Activated B cell treated with CpG ODN at 0.5 μM for 24 hours (primary cell): Measurements from ENCODE around the gene SPAG9. TPM values are rescaled to one million over a fixed set of nuclear protein-coding genes. Genes with fewer than 3 reads are reported as not detected.

Experiments
- ATAC-seq: fragments of 200-7000 bp; cut with Tn5 transposase; one replicate; pipeline ENCODE4 v1.10.0; 2021; ENCODE audit warnings: low read depth, mild to moderate bottlenecking, moderate library complexity
- CTCF ChIA-PET: fragments of 350-600 bp; sonication (Branson Sonifier 250); formaldehyde crosslinking; loops from one replicate; lab custom pipeline; 2021; ENCODE audit warnings: antibody characterized with exemption; lab: Charles Lee
- POLR2A ChIA-PET: fragments of 350-600 bp; sonication (Branson Sonifier 250); formaldehyde crosslinking; loops from one replicate; lab custom pipeline; 2021; ENCODE audit warnings: antibody characterized with exemption; lab: Charles Lee
- DNase-seq: peaks from one replicate; pipeline ENCODE4 v3.0.0; 2022
- H3K27ac Mint-ChIP-seq: one replicate; pipeline ENCODE4 v1.8.0; 2020; ENCODE audit warnings: mixed read lengths
- H3K27me3 Mint-ChIP-seq: one replicate; pipeline ENCODE4 v1.8.0; 2021; ENCODE audit warnings: mixed read lengths
- H3K36me3 Mint-ChIP-seq: one replicate; pipeline ENCODE4 v1.8.0; 2021; ENCODE audit warnings: low read depth, mixed read lengths
- H3K4me1 Mint-ChIP-seq: one replicate; pipeline ENCODE4 v1.8.0; 2021; ENCODE audit warnings: mixed read lengths
- H3K4me3 Mint-ChIP-seq: one replicate; pipeline ENCODE4 v1.8.0; 2020; ENCODE audit warnings: mild to moderate bottlenecking, mixed read lengths
- H3K9me3 Mint-ChIP-seq: one replicate; pipeline ENCODE4 v1.8.0; 2020; ENCODE audit warnings: mixed read lengths
- intact Hi-C: fragments of 100-400 bp; cut with micrococcal nuclease; formaldehyde crosslinking; loops from one replicate; pipeline ENCODE4 v1.15.1; 2024
- total RNA-seq: library from RNA; stranded (reverse); gene quantifications from 2 replicates; pipeline ENCODE4 v1.2.3, GENCODE V29; 2022
- TF ChIP-seq, protein P1 (sequence below): fragments of 200-600 bp; IDR thresholded peaks from one replicate; pipeline ENCODE4 v1.8.0; 2022; ENCODE audit warnings: antibody characterized with exemption, mild to moderate bottlenecking

The SPAG9 gene
- total RNA-seq, 1 donor from 2014 or later, result 49.3 TPM

DNA sequence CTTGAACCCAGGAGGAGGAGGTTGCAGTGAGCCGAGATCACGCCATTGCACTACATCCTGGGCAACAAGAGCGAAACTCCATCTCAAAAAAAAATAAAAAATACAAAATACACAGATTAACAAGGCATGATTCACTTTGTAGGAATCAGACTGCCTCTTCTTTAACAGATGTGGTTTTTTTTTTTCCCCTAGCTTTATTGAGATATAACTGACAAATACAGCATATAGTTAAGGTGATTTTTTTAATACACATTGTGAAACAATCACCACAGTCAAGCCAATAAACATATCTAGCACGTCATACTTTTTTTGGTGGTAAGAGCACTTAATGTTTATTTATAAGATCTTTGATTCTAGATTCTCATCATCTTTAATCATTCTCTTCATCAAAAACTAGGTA lies 87.8 kb downstream of the SPAG9 start:
- no peak for ATAC-seq
- no peak overlapping the region for H3K27ac Mint-ChIP-seq

DNA sequence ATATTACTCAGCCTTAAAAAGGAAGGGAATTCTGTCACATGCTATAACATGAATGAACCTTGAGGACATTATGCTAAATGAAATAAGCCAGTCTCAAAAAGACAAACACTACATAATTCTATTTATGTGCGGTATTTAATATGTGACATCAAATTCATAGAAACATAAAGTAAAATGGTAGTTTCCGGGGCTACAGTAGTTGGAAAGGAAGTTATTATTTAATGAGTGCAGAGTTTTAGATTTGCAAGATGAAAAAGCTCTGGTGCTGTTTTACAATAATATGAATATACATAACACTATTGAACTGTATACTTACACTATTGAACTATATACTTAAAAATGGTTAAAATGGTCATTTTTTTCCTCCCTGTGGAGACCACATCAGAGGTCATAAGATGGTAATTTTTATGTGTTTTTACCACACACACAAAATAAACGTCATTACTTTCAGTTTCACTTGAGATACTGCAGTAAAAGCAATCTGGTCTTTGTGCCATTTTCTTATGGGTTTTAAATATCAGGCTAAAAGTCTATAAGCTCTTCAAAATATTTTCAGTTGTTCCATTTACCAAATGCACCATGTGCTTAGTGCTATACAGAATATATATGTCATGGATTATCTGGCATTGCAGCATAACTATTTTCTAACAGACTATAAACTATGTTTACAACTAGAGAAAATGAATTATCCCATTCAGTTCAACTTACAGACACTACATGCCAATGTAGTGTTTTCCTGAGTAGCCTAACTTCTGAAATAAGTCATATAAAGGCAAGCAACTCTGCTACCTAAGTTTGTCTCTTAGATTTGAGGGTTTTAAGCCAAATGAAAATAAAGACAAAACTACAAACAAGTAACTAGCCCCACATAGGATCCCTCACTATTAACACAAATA lies 90.9 kb downstream of the SPAG9 start:
- TF ChIP-seq, protein P1, sequence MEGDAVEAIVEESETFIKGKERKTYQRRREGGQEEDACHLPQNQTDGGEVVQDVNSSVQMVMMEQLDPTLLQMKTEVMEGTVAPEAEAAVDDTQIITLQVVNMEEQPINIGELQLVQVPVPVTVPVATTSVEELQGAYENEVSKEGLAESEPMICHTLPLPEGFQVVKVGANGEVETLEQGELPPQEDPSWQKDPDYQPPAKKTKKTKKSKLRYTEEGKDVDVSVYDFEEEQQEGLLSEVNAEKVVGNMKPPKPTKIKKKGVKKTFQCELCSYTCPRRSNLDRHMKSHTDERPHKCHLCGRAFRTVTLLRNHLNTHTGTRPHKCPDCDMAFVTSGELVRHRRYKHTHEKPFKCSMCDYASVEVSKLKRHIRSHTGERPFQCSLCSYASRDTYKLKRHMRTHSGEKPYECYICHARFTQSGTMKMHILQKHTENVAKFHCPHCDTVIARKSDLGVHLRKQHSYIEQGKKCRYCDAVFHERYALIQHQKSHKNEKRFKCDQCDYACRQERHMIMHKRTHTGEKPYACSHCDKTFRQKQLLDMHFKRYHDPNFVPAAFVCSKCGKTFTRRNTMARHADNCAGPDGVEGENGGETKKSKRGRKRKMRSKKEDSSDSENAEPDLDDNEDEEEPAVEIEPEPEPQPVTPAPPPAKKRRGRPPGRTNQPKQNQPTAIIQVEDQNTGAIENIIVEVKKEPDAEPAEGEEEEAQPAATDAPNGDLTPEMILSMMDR, result no peak
- POLR2A ChIA-PET, result no interaction called here
- CTCF ChIA-PET, result interaction anchor here (1.1 to 2.4 kb wide), 1 partner anchor 27 kb away, joined by 3 to 6 read pairs; no protein-coding TSS in a partner anchor
- Mint-ChIP-seq H3K4me3 (peak overlapping the region; percentile 38), H3K27me3 (no peaks in the 10 kb centered on the region), H3K27ac (peak overlapping the region; percentile 70), H3K36me3 (peaks cover 5% of the 10 kb centered on the region), H3K4me1 (peaks cover 30% of the 10 kb centered on the region), H3K9me3 (no peaks in the 10 kb centered on the region)
- ATAC-seq (no peak), DNase-seq (no peak)
- intact Hi-C loops, result no loop called here

More for the DNA sequence above, 87.8 kb downstream of the SPAG9 start:
- ChIA-PET CTCF (no interaction called here), POLR2A (no interaction called here)
- no peaks in the 10 kb centered on the region for H3K9me3 Mint-ChIP-seq
- H3K27me3 Mint-ChIP-seq, result no peaks in the 10 kb centered on the region
- peaks cover 13% of the 10 kb centered on the region for H3K36me3 Mint-ChIP-seq
- peaks cover 51% of the 10 kb centered on the region for H3K4me1 Mint-ChIP-seq
- TF ChIP-seq, protein P1, result no peak
- no peak overlapping the region for H3K4me3 Mint-ChIP-seq
- intact Hi-C loops, result no loop called here
- DNase-seq, result no peak

DNA sequence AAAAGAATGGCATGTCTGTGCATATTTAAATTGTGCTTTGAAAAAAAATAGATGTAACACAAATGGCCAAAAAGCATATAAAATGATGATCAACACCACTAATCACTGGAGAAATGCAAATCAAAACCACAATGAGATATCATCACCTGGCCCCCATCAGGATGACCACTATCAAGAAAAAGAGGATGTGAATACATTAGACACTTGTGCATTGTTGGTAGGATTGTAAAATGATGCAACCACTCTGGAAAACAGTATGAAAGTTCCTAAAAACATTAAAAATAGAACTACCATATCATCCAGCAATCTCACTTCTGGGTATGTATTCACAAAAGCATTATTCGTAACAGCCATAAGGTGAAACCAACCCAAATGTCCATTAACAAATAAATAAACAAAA lies 91.5 kb downstream of the SPAG9 start:
- peaks cover 4% of the 10 kb centered on the region for H3K36me3 Mint-ChIP-seq
- peaks cover 28% of the 10 kb centered on the region for H3K4me1 Mint-ChIP-seq
- TF ChIP-seq, protein P1, result no peak
- intact Hi-C loops, result no loop called here
- H3K27me3 Mint-ChIP-seq, result no peaks in the 10 kb centered on the region
- H3K27ac Mint-ChIP-seq, result peak overlapping the region; percentile 70
- ATAC-seq (no peak), DNase-seq (no peak)
- no peaks in the 10 kb centered on the region for H3K9me3 Mint-ChIP-seq
- ChIA-PET CTCF (interaction anchor here (1.1 kb wide), 2 partner anchors 28 to 245 kb away, joined by 3 read pairs; no protein-coding TSS in a partner anchor), POLR2A (no interaction called here)
- no peak overlapping the region for H3K4me3 Mint-ChIP-seq

DNA sequence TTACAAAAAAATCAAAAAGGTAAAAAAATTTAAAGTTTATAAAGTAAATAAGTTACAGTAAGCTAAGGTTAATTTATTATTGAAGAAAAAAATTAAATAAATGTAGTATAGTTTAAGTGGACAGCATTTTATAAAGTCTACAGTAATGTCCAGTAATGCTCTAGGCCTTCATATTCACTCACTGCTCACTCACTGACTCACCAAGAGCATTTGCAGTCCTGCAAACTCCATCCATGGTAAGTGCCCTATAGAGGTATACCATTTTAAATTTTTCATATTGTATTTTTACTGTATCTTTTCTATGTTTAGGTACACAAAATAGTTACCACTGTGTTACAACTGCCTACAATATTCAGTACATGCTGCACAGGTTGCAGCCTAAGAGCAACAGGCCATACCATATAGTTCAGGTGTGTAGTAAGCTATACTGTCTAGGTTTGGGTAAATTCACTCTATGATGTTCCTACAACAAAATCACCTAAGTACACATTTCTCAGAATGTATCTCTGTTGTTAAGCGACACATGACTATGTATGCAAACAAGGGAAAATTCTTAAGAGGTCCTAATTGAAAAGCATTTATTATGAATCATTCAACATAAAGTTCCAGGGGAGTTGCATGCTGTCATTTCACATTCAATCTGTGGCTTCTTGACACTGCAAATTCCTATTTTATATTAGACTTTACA lies 92.3 kb downstream of the SPAG9 start:
- DNase-seq (no peak), ATAC-seq (no peak)
- H3K4me1 Mint-ChIP-seq, result peaks cover 28% of the 10 kb centered on the region
- H3K9me3 Mint-ChIP-seq, result no peaks in the 10 kb centered on the region
- ChIA-PET CTCF (interaction anchor here (1.1 kb wide), 3 partner anchors 27 to 245 kb away, joined by 3 to 4 read pairs (median 3); no protein-coding TSS in a partner anchor), POLR2A (interaction anchor here (0.9 kb wide), 1 partner anchor 92 kb away, joined by 5 read pairs; the partner anchor contains the start of gene SPAG9)
- H3K4me3 Mint-ChIP-seq, result no peak overlapping the region
- no peaks in the 10 kb centered on the region for H3K27me3 Mint-ChIP-seq
- no peak overlapping the region for H3K27ac Mint-ChIP-seq
- intact Hi-C loops, result no loop called here
- TF ChIP-seq, protein P1, result no peak
- H3K36me3 Mint-ChIP-seq, result peaks cover 4% of the 10 kb centered on the region

DNA sequence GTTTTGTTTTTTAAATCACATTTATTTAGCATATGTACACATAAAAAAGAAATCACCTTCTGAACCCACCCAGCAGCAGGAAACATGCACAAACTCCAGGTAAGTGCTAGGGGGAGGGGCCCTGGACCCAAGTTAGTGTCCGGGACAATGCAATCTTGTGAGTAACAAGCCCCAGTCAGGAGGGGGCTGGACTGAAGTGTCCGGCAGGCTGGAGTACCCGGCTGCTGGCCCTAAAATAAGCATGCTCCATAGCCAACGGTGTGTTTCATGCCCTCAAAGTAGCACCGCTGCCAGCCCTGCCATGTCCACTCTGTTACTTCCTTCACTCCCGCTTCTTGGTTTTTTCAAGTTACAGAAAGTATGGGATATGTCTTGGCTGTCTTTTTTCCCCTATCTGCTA lies 102.1 kb downstream of the SPAG9 start:
- H3K27ac Mint-ChIP-seq, result no peak overlapping the region
- H3K36me3 Mint-ChIP-seq, result peaks cover 55% of the 10 kb centered on the region
- H3K4me3 Mint-ChIP-seq, result no peak overlapping the region
- POLR2A ChIA-PET, result interaction anchor here (0.8 kb wide), 1 partner anchor 8 kb away, joined by 7 read pairs; no protein-coding TSS in a partner anchor
- no peaks in the 10 kb centered on the region for H3K27me3 Mint-ChIP-seq
- DNase-seq (no peak), ATAC-seq (no peak)
- TF ChIP-seq, protein P1, result no peak
- no peaks in the 10 kb centered on the region for H3K4me1 Mint-ChIP-seq
- no peaks in the 10 kb centered on the region for H3K9me3 Mint-ChIP-seq
- CTCF ChIA-PET, result no interaction called here
- intact Hi-C loops, result no loop called here
